Activated effector memory CD4-positive, alpha-beta T cell treated with anti-CD3 and anti-CD28 coated beads, Interleukin-2, amount 50 U/mL, for 16 hours (primary cell): ENCODE results near the gene ACSM3.
"Not testable (repeated sequence)": the region's sequence is repeated elsewhere in the genome, so short reads cannot be mapped to it uniquely, and the experiment has no call there.

Experiments used
- DNase-seq: peaks from one replicate; pipeline ENCODE4 v3.0.0-alpha.2; 2020

Gene ACSM3

DNA sequence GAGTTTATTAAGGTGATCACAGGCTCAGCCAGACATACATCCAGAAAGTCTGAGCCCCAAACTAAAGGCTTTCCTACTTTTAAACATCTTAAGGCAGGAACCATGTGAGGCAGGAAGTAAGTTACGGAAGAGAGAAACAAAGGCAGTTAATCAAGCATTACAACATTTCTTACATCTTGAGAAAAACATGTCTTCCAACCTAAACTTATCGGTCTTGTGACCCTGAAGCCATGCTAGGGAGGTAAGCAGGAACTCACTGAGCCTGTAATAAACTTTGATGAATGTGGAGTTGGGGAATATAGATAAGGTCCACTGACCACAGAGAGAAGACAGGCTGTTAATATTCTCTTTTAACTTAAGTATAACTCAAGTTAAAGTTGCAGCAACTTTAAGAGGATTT lies 3.5 kb upstream of the ACSM3 start:
- DNase-seq, result no peak

GRCh38 chr16:20761175-20761574 lies 2.6 kb upstream of the ACSM3 start:
- DNase-seq, result no peak

DNA sequence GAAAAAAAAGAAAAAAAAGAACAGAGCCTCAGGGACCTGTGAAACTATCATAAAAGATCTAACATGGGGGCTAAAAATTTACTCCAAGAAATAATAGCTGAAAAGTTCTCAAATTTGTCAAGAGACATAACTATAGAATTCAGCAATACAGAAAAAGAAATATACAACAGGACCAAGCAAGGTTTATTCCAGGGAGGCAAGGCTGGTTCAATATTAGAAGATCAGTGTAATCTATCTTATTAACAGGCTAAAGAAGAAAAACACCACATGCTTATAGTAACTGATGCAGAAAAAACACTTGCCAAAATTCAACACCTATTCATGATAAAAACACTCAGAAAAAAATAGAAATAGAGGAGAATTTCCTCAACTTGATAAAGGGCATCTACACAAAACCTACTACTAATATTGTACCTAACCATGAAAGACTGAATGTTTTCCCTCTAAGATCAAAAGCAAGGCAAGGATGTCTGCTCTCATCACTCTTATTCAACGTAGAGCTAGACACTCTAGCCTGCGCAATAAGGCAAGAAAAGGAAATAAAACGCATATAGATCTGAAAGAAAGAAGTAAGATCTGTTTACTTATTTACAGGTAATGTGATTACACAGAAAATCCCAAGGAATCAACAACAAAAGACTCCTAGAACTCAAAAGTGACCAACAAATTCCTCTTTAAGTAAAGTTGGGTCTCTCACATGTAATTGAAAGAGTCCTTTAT lies 1.2 kb upstream of the ACSM3 start:
- DNase-seq, result no peak

- DNase-seq, result not testable (repeated sequence)
Observed at GRCh38 chr16:20764448-20764847, 634 bp downstream of the ACSM3 start.

- no peak for DNase-seq
Observed at GRCh38 chr16:20765732-20766131, 1.9 kb downstream of the ACSM3 start.

DNA sequence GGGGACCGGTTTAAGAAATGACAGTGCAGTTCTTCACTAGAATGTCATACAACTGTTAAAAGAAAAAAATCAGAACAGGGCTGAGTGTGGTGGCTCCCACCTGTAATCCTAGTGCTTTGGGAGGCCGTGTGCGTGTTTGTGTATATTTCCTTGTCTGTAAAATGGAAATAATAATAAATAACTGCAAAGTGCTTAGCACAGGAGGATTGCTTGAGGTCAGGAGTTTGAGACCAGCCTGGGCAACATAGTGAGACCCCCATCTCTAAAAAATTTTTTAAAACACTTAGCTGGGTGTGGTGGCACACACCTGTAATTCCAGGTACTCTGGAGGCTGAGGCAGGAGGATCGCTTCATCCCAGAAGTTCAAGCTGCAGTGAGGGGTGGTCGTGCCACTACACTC lies 2.5 kb downstream of the ACSM3 start:
- no peak for DNase-seq

GRCh38 chr16:20767577-20767976 lies 3.8 kb downstream of the ACSM3 start:
- no peak for DNase-seq

GRCh38 chr16:20768121-20768520 lies 4.3 kb downstream of the ACSM3 start:
- DNase-seq, result no peak

DNA sequence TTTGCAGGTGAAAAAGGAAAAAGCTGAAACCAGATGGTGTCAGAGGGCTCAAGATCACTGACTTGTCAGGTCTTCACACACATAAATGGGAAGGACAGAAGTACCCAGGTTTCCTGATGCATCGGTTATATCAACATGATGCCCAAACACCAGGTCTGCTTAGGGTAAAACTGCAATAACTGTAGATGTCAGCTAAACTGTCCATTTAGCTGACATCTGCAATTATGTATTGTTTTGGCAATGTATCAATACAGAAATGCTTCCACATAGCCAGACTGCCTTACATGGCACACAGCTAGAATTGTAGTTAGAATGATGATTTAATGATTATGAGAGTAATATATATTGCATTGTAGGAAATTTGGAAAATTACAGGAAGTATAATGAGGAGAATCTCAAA lies 5.0 kb downstream of the ACSM3 start:
- no peak for DNase-seq

DNA sequence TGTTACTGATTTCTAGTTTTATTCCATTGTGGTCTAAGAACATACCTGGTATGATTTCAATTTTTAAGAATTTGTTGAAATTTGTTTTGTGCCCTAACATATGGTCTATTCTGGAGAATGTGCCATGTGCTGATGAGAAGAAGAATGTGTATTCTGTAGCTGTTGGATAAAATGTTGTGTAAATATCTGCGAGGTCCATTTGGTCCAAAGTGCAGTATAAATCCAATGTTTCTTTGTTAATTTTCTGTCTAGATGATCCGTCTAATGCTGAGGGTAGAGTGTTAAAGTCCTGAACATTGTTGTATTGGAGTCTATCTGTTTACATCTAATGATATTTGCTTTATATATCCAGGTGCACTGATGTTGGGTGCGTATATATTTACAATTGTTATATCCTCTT lies 9.9 kb downstream of the ACSM3 start:
- DNase-seq, result no peak

DNA sequence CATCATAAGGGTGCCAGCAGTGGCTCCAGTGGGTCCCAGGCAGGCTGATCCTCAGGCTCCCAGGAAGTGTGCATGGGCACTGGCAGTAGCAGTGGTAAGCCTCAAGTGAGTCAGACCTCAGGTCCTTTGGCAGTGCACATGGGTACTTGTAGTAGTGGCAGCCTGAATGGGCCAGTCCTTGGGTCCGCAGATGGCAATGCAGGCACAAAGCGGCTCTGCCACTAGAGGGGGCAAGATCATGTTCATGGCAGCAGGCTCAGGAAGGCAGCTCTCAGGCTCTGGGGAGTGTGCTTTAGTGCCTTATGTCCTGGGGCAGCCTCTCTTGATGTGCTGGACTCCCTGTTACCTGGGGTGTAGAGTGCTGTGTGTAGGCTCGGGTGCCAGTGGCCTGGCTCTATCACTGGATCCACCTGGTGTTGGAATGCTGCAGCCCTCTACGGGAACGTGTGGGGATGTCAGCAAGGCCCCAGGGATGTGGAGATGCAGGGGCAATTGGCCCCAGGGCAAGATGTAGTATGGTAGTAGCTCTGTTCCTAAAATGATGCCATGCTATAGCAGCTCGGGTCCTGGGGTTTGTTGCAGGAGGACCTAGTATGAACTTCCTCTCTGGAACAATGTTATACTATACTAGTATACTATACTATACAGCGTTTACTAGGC lies 11.0 kb downstream of the ACSM3 start:
- peak; percentile 83 for DNase-seq

DNA sequence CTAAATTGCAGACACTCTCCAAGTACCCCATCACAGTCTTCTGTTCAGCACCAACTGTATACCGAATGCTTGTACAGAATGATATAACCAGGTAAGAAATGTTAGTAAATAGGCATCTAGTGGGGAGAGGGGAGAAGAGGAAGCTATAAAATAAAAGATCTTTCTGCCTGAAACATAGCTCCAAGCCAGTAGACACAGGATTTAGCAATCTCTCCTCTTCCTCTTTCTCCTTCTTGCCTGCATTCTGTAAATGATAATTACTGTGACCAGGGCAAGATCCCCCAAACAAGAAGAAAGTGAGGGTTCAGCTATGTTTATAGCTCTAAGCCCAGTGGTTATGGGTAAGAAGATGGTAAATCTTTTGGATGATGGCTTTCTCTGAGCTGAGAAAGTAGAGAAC lies 17.9 kb downstream of the ACSM3 start:
- DNase-seq, result no peak

DNA sequence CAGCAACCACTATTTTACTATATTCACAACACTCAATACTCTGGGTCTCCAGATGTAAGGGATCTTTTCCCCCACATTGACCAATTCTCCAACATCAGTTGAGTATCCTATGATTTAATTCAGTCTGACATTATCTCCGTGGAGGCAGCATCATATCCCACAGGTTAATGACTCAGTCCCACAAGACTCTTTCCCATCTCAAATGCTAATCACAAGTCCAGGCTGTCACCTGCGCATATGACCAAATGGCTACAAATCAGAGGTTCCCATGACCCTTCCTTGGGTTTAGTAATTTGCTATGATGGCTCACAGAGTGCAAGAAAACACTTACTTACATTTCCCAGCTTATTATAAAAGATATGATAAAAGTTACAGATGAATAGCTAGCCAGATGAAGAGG lies 18.7 kb downstream of the ACSM3 start:
- no peak for DNase-seq

DNA sequence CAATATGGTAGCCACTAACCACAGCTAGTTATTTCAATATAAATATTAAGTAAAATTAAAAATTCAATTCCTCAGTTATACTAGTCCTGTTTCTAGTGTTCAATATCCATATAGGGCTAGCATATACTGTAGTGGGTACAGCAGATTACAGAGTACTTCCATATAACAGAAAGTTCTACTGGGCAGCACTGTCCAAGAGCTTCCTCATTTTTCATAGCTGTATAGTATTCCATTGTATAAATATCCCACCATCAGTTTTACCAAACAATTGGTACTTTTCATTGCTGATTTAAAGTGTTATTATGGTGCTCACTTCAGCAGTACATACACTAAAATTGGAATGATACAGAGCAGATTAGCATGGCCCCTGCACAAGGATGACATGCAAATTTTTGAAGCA lies 20.4 kb downstream of the ACSM3 start:
- DNase-seq, result no peak

DNA sequence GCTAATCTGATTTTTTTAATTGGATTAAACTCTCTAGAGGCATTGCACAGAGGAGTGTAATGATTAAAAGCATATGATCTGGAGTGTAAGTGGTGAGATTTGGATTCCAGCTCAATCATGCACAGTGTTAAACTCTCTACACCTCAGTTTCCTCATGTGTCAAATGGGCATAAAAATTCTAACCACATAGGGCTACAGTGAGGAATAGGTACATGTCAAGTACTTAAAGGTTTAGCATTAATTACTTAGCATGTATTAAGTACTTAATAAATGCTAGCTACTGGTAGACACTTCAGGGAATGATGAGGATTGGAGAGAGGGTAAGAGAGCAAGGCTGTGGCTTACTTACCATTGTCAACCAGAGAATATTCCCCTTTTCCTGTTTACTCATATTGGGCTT lies 25.3 kb downstream of the ACSM3 start:
- DNase-seq, result no peak

DNA sequence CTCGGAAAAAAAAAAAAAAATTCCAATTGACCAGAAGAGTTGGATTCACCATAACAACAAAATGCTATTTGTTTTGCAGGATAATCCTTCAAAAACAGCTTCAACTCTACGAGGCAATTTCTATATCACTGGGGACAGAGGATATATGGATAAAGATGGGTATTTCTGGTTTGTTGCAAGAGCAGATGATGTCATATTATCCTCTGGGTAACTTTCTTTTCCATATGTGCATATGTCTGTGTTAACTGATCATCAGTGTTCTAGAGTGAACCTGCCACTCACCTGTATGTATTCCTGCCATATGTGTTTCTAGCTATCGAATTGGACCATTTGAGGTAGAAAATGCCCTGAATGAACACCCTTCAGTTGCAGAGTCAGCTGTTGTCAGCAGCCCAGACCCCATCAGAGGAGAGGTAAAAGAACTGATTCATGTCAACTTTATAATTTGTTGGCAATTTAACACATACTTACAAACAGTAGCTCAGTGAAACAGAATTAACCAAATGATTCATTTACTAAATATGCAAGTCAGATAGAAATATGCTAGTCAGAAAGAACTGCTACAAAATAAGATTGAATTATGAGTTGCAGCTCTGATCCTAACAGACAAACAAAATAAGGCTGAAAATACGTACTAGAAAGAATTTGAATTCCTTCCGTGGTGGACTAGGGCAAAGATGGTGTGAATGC lies 28.3 kb downstream of the ACSM3 start:
- no peak for DNase-seq

GRCh38 chr16:20798364-20798763 lies 34.5 kb downstream of the ACSM3 start:
- no peak for DNase-seq

DNA sequence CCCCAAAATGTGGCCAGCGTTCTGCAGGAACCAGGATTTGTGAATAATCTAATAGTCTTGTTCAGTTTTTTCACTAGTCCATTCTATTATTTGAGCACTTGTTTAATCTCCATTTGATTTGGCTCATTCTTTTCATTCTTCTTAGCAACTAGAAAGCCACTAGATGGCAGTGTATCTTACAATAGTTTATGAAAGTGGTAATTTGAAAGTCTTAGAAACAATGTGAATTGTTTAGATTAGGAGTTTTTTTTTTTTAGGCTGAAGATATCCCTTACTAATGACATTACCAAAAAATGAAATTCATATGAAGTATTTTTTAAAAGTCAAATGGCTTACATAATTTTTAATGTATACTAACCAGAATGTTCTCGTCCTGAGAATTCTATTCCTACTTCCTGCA lies 35.8 kb downstream of the ACSM3 start:
- no peak for DNase-seq

- DNase-seq, result no peak
Observed at GRCh38 chr16:20801278-20801677, 37.5 kb downstream of the ACSM3 start.

- no peak for DNase-seq
Observed at GRCh38 chr16:20803192-20803560, 39.4 kb downstream of the ACSM3 start.

DNA sequence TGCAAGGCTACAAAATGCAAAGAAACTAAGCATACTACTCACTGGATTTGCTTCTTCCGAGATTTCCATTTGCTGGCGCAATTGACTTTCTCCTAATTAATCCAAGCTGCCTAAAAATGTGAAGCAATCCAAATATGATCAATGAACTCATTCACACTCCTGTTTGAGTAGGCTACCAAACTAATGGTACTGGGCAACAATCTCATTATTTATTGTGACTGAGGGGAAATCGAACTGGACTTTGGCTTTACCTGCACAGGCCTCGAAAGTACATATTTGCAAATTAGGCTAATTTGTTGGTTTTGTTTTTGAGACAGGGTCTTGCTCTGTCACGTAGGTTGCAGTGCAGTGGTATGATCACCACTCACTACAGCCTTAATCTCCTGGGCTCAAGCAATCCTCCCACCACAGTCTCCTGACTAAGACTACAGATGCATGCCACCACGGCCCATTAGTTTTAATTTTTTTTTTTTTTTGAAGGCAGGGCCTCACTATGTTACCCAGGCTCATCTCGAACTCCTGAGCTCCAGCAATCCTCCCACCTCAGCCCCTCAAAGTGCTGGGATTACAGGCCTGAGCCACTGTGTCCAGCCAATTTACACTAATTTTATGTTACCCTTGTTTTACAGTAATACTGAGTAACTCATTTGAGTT lies 39.9 kb downstream of the ACSM3 start:
- DNase-seq, result no peak

DNA sequence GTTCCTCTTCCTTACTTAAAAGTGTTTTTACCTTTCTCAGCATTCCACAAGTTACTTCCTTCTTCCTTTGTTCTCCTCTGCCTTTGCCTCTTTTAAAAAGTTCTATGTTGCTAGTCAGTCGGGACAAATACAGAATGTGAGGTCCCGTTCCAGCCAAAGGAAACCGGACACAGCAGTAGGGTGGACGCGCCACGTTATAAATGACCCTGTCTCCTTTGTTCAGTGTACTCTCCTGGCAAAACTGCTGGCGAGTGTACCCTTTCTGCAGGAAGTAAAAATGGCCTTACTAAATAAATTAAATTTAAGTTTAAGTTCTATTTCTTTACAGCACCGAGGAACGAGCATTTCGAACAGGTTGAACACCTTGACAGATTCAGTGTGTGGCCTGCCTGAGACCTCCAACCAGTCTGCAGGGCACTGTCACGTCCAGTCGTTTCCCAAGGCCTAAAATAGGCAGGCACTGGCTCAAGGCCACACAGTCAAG lies 41.9 kb downstream of the ACSM3 start:
- DNase-seq, result not testable (repeated sequence)

DNA sequence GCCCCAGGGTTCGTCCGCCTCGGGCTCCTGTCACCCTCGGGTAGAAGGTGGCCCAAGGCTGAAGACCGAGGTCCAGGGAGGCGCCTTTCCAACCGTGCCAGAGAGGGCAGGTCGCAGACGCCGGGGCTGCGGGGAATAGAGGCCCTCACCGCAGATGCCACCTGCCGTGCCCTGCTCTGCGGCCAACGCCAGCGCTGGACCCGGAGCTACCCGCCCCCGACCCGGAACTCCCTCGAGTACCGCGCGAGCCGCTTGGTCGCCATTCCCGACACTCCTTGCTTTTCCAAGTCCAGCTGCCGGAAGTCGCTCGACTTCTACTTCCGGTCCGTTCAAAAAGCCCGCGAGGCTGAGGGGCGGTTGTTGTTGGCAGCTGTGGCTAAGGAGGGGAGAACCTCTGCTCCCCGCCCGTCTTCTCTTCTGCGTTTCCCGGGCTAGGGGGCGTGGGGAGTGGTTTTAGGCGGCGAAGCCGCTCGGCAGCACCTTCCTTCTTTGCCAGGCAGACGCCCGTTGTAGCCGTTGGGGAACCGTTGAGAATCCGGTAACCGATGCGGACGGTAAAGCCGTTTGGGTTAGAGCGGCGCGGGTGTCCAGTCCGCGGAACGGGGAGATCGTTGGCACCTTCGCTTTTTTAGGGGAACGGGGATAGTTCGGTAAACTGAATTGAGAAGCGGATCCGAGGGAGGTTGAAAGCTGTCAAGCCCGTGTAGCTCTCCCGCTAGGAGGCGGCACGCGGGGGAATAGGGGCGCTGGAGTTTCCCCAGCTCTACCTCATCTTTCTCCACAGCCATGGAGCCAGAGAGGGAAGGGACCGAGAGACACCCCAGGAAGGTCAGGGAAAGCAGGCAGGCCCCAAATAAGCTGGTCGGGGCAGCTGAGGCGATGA lies 42.6 kb downstream of the ACSM3 start, which contains the start of the genes ERI2 and REXO5:
ERI2 (minus strand) TSS at position 305 of the 883 bp plus-strand sequence; CDS start at position 263, 42 bp downstream.
REXO5 (plus strand) TSS at position 360 of the 883 bp plus-strand sequence; CDS start at position 787, 427 bp downstream.
- peak; percentile 91 for DNase-seq
